Measurements from ENCODE around the gene BCL2L1.
"Not testable (repeated sequence)": the region's sequence is repeated elsewhere in the genome, so short reads cannot be mapped to it uniquely, and the experiment has no call there.

The BCL2L1 gene

DNA sequence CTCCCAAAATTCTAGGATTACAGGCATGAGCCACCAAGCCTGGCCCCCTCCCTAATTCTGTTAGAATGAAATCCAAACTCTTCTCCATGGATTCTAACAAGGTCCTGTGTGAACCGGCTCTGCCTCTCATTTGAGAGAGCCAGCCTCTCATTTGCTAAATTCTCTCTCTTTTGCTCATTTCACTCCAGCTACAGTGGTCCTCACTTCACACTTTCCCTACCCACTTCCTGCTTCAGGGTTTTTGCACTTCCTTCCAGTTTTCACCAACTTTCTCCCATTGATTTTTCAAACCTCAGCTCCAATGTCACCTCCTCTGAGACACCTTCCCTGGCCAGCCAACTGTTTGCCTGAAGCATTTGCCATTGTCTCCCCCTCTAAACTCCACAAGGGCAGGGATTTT lies 79.8 kb downstream of the BCL2L1 start:
- no peak for DNase-seq

- no peak for DNase-seq
Observed at GRCh38 chr20:31641391-31641790, 81.3 kb downstream of the BCL2L1 start.

DNA sequence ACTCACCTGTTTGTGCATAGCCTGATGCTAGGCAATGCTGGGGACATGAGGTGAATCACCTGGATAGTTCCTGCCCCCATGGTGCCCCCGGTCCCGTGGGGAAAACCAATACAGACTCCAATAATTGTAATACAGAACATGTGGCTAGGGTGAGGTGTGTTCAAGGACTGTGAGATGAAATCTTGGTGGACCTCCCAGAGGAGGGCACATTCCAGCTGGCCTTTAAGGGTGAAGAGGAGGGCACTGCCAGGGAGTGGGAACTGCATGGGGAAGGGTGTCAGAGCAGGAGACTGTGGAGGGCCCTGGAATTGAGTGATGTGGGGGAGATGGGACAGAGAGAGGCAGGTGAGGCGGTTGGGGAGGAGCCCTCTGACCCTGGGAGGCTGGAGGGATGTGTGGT lies 82.4 kb downstream of the BCL2L1 start:
- no peak for DNase-seq

DNA sequence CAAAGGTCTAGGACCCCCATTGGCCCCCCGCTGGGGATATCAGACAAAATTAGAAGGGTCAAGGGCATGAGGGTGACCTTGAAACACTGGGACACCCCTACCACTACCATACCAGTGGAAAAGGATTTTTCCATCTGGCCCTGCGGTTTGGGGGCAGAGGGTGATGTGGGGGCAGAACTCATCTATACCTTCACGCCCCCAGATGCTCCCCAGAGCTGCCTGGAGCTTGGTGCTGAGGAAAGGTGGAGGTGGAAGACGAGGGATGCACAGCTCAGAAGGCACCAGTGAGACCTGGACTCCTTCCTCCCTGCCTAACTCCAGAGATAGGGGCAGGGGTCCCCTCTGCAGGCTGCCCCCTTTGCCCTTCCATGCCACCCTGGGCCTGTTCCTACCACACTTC lies 83.9 kb downstream of the BCL2L1 start:
- DNase-seq = no peak

DNA sequence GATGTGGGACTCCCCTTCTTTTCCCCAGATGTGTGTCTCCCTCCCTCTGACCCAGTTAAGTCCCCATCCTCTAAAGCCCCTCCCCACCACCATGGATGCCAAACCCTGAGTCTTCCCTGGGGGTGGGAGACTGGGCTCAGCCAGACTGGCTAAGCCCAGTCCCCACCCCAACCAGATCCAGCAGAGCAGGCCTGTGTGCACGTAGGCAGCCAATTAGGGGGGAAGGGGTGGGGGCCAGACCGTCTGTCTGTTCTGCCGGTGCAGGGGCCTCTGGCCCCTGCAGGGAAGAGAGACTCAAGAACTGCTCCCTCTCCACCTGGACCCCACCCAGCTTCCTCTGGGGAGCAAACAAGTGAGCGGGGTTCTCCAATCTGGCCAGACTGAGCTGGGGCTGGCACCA lies 84.4 kb downstream of the BCL2L1 start:
- DNase-seq = no peak

DNA sequence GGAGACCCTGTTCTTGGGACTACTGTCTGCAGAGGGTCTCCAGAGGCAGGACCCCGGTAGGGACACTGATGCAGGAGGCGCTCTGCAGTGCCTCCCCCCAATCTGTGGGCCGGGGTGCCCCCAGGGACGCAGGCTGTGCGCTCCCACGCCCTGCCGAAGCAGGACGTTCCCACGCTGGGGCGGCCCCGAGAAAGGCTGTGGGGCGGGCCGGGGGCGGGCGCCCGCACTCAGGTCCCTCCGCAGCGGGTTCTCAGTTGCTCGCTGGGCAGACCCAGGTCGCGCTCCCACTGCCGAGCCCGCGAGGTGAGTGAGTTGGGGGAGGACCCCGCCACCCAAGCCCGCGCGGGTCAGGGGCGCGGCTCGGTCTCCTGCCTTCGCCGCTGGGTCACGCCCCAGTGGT lies 85.0 kb downstream of the BCL2L1 start, which contains the start of gene COX4I2:
COX4I2 (plus strand) TSS at position 253 of the 400 bp plus-strand sequence. CDS start 1,106 bp downstream, outside the sequence.
- no peak for DNase-seq

DNA sequence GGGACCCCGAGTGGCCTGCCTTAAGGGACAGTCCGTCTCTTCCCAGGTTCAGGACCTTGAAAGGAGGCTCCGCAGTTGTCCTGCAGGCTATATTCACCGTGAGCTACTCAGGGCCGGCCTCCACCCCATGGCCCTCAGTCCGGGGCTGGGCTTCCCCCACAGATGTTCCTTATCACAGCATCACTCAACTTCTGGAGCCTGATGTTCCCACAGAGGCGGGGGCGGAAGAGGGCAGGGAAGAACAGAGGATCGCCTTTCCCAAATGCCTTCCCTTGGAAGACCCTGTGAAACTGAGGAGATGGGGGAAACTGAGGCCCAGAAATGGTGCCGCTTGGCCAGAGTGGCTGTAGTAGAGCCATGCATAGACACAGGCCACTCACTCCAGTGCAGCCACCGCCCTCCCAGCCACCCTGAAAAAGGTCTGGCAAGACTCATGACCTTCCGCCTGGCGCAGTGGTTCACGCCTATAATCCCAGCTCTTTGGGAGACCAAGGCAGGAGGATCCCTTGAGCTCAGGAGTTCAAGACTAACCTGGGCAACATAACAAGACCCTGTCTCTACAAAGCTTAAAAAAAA lies 89.2 kb downstream of the BCL2L1 start:
- no peak for DNase-seq

- no peak for DNase-seq
Observed at GRCh38 chr20:31632548-31633338, 89.9 kb downstream of the BCL2L1 start.

DNA sequence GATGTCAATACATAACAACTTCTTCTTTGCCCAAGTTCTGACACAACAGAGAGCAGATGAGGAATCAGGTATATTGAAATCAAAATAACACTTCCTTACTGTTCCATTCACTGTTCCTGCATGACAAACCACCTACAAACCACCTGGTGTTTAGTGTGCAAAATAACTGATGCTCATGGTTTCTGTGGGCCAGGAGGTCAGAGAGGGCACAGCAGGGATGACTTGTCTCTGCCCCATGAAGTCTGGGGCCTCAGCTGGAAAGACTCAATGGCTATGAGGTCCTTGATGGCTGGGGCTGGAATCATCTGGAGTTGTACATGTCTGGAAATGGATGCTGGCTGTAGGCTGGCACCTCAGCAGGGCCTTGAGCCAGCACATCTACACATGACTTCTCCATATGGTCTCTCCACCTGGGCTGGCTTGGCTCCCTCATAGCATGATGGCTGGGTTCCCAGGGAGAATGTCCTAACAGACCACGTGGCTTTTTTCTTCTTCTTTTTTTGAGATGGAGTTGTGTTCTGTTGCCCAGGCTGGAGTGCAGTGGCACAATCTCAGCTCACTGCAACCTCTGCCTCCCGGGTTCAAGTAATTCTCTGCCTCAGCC lies 92.4 kb downstream of the BCL2L1 start:
- DNase-seq = no peak

DNA sequence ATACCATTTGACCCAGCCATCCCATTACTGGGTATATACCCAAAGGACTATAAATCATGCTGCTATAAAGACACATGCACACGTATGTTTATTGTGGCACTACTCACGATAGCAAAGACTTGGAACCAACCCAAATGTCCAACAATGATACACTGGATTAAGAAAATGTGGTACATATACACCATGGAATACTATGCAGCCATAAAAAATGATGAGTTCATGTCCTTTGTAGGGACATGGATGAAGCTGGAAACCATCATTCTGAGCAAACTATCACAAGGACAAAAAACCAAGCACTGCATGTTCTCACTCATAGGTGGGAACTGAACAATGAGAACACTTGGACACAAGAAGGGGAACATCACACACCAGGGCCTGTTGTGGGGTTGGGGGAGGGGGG lies 94.6 kb downstream of the BCL2L1 start:
- DNase-seq = not testable (repeated sequence)

GRCh38 chr20:31626534-31626933 lies 96.1 kb downstream of the BCL2L1 start:
- not testable (repeated sequence) for DNase-seq

GRCh38 chr20:31623123-31623505 lies 99.6 kb downstream of the BCL2L1 start:
- not testable (repeated sequence) for DNase-seq

DNA sequence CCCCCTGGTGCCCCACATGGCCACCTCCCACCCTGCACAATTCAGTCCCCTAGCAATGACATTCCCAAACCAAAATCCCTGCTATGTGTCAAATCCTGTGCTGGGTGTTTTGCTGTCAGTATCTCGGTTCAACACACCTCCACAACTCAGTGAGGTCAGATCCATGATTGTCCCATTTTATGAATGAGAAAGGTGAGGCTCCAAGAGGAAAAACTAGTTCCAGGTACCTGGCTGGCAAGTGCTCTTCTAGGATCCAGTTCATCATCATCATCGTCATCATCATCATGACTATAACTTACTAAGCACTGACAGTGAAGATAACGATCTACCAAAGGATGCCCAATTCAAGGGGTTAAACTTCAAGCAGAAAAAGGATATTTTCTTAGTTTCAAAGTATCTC lies 102.4 kb downstream of the BCL2L1 start:
- no peak for DNase-seq

GRCh38 chr20:31617432-31618104 lies 105.1 kb downstream of the BCL2L1 start:
- DNase-seq = no peak

DNA sequence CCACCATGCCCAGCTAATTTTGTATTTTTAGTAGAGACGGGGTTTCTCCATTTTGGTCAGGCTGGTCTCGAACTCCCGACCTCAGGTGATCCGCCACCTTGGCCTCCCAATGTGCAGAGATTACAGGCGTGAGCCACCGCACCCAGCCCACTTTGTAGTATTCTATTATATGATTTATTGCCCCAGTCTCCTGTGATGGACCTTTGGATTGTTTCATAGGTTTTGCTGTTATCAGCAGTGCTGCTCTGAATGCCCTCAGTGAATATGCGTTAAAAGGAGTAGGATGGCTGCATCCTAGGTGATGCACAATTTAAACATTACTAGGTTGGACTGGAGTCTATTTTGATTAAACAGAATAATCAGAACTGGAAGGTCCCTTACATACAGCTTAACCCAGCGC lies 107.3 kb downstream of the BCL2L1 start:
- DNase-seq = no peak

Measured in CD4-positive, alpha-beta T cell treated with Interleukin-6 for 4 hours (primary cell).